ENCODE results near the gene MAP2K2.

MAP2K2 gene

GRCh38 chr19:4121273-4121612 lies 2.7 kb downstream of the MAP2K2 start:
- DNase-seq (ENCODE audit: low read depth, low spot score), result no peak
- POLR2A ChIA-PET, result no interaction called here
- no peak overlapping the region for H3K4me3 ChIP-seq (ENCODE audit: low read depth, low read length)
- no peak for TF ChIP-seq CTCF (IDR thresholded peaks at IDR 0.05; ENCODE audit: insufficient read depth, low read length, missing control alignments)
- CTCF ChIA-PET, result no interaction called here

- TF ChIP-seq CTCF (IDR thresholded peaks at IDR 0.05; ENCODE audit: insufficient read depth, low read length, missing control alignments), result no peak
- CTCF ChIA-PET, result interaction anchor here (2.4 kb wide), 1 partner anchor 19 kb away, joined by 8 read pairs; no protein-coding TSS in a partner anchor
- no peak overlapping the region for H3K4me3 ChIP-seq (ENCODE audit: low read depth, low read length)
- no peak for DNase-seq (ENCODE audit: low read depth, low spot score)
- POLR2A ChIA-PET, result interaction anchor here (0.7 kb wide), 1 partner anchor 34 kb away, joined by 3 read pairs; no protein-coding TSS in a partner anchor
These were observed 3.2 kb downstream of the MAP2K2 start for GRCh38 chr19:4120559-4121272.

GRCh38 chr19:4119763-4120162 lies 4.2 kb downstream of the MAP2K2 start:
- no peak for DNase-seq (ENCODE audit: low read depth, low spot score)
- H3K4me3 ChIP-seq (ENCODE audit: low read depth, low read length), result no peak overlapping the region
- no peak for TF ChIP-seq CTCF (IDR thresholded peaks at IDR 0.05; ENCODE audit: insufficient read depth, low read length, missing control alignments)
- CTCF ChIA-PET, result interaction anchor here (2.4 kb wide), 1 partner anchor 20 kb away, joined by 8 read pairs; no protein-coding TSS in a partner anchor
- POLR2A ChIA-PET, result no interaction called here

- TF ChIP-seq CTCF (IDR thresholded peaks at IDR 0.05; ENCODE audit: insufficient read depth, low read length, missing control alignments), result no peak
- no peak for DNase-seq (ENCODE audit: low read depth, low spot score)
- no peak overlapping the region for H3K4me3 ChIP-seq (ENCODE audit: low read depth, low read length)
- ChIA-PET POLR2A (no interaction called here), CTCF (interaction anchor here (0.8 to 2.9 kb wide), 2 partner anchors 24 to 93 kb away, joined by 3 to 12 read pairs; no protein-coding TSS in a partner anchor)
These were observed 8.0 kb downstream of the MAP2K2 start for GRCh38 chr19:4115818-4116385.

GRCh38 chr19:4115050-4115817 lies 8.7 kb downstream of the MAP2K2 start:
- no peak overlapping the region for H3K4me3 ChIP-seq (ENCODE audit: low read depth, low read length)
- CTCF ChIA-PET, result interaction anchor here (0.8 to 2.9 kb wide), 2 partner anchors 25 to 93 kb away, joined by 3 to 12 read pairs; no protein-coding TSS in a partner anchor
- POLR2A ChIA-PET, result no interaction called here
- TF ChIP-seq CTCF (IDR thresholded peaks at IDR 0.05; ENCODE audit: insufficient read depth, low read length, missing control alignments), result no peak
- DNase-seq (ENCODE audit: low read depth, low spot score), result no peak

- no peak for DNase-seq (ENCODE audit: low read depth, low spot score)
- CTCF ChIA-PET, result interaction anchor here (2.9 kb wide), 1 partner anchor 26 kb away, joined by 12 read pairs; no protein-coding TSS in a partner anchor
- POLR2A ChIA-PET, result no interaction called here
- H3K4me3 ChIP-seq (ENCODE audit: low read depth, low read length), result no peak overlapping the region
- TF ChIP-seq CTCF (IDR thresholded peaks at IDR 0.05; ENCODE audit: insufficient read depth, low read length, missing control alignments), result no peak
These were observed 9.7 kb downstream of the MAP2K2 start for GRCh38 chr19:4114181-4114580.
